Fibroblast of mammary gland (primary cell): ENCODE results near the gene CHD9.
A peak's percentile ranks its signal among the peaks of the same experiment; 100 is the strongest.

Source experiments
- DNase-seq: peaks from one replicate; pipeline ENCODE4 v3.0.0-alpha.2; 2010; ENCODE audit warnings: low read depth
- H3K4me3 ChIP-seq: 2 replicates; pipeline ENCODE4 v1.5.1; 2011; ENCODE audit warnings: low read depth, mild to moderate bottlenecking, low read length, moderate library complexity; ENCODE audit not compliant: control insufficient read depth
- TF ChIP-seq, protein P1 (sequence below): conservative IDR thresholded peaks from 2 replicates; pipeline ENCODE4 v1.5.1; 2011; ENCODE audit warnings: low read depth, low read length, inconsistent platforms; ENCODE audit not compliant: control insufficient read depth, insufficient read depth

Gene CHD9

DNA sequence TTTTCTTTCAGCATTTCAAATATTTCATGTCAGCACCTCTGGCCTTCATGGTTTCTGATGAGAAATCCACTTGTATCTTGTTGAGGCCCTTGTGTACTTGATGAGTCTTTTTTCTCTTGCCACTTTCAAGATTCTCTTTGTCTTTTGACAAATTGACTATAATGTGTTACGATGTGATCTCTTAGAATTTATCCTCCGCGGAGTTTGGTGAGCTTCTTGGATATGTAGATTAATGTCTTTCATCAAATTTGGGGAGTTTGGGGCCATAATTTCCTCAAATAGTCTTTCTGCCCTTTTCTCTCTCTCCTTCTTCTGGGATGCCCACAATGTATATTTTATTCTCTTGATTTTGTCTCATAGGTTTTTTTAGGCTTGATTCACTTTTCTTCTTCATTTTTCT, 96.0 kb downstream of the CHD9 start:
- no peak overlapping the region for H3K4me3 ChIP-seq
- DNase-seq, result no peak
- TF ChIP-seq, protein P1, sequence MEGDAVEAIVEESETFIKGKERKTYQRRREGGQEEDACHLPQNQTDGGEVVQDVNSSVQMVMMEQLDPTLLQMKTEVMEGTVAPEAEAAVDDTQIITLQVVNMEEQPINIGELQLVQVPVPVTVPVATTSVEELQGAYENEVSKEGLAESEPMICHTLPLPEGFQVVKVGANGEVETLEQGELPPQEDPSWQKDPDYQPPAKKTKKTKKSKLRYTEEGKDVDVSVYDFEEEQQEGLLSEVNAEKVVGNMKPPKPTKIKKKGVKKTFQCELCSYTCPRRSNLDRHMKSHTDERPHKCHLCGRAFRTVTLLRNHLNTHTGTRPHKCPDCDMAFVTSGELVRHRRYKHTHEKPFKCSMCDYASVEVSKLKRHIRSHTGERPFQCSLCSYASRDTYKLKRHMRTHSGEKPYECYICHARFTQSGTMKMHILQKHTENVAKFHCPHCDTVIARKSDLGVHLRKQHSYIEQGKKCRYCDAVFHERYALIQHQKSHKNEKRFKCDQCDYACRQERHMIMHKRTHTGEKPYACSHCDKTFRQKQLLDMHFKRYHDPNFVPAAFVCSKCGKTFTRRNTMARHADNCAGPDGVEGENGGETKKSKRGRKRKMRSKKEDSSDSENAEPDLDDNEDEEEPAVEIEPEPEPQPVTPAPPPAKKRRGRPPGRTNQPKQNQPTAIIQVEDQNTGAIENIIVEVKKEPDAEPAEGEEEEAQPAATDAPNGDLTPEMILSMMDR, result no peak

DNA sequence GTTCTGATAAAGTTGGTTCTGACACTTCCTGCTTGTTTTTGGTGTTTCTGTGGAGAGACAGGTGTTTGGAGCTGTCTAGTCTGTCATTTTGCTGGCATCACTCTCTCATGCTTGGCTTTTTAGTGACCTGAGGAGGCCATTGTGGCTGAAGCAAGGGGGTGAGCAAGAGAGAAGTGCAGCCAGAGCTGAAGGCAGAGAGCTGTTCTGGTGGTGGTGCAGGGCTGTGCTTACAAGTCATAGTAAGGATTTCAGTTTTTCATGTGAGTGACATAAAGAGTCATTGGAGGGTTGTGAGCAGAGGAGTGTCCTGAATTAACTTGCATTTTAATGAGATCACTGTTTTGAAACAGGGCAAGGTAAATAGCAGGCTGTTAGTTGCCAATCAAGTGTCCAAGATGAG, 97.5 kb downstream of the CHD9 start:
- H3K4me3 ChIP-seq, result no peak overlapping the region
- DNase-seq, result no peak
- TF ChIP-seq, protein P1, result no peak

DNA sequence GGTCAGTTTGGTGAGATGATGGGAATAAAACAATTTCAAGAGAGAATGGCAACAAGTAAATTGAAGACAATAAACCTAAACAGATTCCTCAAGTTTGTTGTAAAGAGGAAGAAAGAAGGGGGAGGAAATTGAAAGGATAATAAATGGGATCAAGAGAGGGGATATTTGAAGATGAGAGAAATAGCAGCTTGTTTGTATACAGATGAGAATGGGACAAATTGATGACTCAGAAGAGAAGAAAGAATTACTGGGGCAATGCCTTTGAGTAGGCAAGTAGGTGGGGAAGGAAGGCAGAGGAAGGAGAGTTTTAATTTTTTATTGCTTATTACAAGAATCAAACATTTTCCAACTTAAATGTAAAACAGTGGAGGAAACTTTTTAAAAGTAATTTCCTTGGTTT, 98.3 kb downstream of the CHD9 start:
- TF ChIP-seq, protein P1, result no peak

DNA sequence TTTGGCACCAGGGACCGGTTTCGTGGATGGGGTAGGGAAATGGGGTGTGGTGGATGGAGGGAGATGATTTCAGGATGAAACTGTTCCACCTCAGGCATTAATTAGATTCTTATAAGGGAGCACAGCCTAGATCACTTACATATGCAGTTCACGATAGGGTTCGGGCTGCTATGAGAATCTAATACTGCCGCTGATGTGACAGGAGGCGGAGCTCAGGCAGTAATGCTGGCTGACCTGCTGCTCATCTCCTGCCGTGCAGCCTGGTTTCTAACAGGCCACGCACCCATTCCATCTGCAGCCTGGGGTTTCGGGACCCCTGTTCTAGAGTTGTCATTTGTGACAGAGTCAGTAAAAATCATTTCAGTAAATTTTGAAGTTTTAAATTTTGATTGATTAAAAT, 99.7 kb downstream of the CHD9 start:
- no peak for DNase-seq
- no peak overlapping the region for H3K4me3 ChIP-seq
- TF ChIP-seq, protein P1, result no peak

More for the DNA sequence above, 98.3 kb downstream of the CHD9 start:
- no peak for DNase-seq
- H3K4me3 ChIP-seq, result no peak overlapping the region

DNA sequence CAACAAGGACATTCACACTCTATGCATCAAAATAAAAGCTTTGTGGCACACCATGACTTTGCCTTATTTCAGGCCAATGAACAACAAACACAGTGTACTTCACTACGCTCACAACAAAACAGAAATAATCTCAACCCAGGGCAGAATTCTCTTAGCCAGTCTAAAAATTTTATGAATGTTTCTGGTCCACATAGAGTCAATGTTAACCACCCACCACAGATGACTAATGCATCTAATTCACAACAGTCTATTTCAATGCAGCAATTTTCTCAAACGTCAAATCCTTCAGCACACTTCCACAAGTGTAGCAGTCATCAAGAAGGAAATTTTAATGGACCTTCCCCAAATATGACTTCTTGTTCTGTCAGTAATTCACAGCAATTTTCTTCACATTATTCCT, 101.7 kb downstream of the CHD9 start:
- H3K4me3 ChIP-seq, result no peak overlapping the region
- DNase-seq, result peak; percentile 55
- TF ChIP-seq, protein P1, result no peak

DNA sequence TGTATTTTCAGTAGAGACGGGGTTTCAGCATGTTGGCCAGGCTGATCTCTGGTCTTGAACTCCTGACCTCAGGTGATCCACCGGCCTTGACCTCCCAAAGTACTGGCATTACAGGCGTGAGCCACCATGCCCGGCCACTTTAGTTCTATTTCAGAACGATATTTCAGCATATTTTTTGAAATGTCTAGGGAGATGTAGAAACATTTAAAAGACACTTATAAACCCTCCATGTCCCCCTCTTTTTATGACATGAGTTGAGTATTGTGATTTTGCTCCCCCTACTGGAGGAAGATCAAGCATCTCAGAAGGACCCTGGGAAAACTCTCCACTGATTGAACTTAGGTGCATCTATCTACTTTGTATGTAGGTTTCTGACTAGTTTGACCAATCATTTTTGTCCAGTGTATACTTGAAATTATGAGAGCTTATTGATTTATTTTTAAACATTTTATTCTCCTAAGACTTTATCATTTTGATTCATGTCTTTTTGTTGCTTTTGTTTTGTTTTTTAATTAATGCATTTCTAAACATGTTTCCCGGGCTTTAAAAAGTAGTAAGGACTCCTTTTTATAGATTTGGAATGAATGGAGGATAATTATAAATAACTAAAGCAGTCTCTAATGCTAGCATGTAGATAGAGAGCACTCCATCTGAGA, 105.1 kb downstream of the CHD9 start:
- TF ChIP-seq, protein P1, result peak; percentile 76
- H3K4me3 ChIP-seq, result no peak overlapping the region
- peak; percentile 67 for DNase-seq

DNA sequence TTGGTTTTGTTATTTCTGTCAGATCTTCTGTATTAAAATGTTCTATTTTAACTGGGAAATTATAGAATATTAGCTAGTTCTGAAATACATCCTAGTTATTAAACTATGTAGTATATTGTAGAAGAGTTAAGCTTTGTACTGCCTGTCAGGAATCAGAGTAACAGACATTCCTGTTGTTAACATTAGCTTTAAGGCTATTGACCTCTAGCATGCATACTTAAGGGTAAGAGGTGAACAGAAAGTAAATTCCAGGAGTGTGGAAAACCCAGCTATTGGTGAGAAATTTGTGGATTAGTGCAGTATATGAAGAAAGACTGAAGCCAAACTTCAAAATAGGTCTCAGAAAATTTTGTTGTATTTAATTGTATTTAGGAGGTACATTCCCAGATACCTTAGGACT, 111.3 kb downstream of the CHD9 start:
- no peak overlapping the region for H3K4me3 ChIP-seq
- TF ChIP-seq, protein P1, result no peak
- DNase-seq, result no peak
